OCI-M1 (cell line): ENCODE results near the gene SLC25A41.

Experiments used
- DNase-seq: peaks from one replicate; lab custom pipeline; 2025; lab: John Stamatoyannopoulos, UW

Gene SLC25A41

DNA sequence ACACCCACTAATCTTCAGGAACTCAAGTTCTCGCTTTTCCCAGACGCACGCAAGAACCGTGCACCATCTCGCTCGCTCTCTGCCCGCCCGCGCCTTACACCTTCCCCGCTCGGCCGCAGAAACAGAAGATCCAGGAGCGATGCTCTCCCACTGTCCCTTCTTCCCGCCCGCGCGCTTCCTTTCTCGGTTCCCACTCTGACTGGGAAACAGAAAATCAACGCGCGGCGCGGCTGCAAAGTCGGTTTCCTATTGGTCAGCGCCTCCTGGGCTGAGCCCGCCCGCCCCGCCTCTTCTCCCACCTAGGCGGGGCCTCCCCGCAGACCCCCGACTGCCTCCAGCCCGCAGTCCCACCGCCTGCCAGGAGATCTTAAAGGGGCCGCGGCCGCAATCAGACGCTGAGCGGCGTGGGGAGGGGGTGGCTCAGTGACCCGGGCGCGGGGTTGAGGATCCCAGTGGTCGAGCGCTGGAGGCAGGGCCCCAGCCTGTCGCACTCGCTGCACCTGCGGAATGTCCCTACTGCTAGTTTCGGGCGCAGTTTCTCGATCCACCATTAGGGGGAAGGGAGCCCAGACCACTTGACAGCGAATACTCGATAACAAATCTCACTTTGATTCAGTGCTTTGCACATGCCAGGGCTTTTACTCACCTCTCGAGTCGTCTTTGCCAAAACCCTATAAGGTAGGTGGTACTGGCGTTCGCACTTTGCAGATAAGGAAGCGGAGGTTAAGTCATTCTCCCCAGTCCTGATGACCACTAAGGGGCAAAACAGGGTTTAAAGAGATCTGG, 26.7 kb upstream of the SLC25A41 start:
- peak; percentile 97 for DNase-seq

DNA sequence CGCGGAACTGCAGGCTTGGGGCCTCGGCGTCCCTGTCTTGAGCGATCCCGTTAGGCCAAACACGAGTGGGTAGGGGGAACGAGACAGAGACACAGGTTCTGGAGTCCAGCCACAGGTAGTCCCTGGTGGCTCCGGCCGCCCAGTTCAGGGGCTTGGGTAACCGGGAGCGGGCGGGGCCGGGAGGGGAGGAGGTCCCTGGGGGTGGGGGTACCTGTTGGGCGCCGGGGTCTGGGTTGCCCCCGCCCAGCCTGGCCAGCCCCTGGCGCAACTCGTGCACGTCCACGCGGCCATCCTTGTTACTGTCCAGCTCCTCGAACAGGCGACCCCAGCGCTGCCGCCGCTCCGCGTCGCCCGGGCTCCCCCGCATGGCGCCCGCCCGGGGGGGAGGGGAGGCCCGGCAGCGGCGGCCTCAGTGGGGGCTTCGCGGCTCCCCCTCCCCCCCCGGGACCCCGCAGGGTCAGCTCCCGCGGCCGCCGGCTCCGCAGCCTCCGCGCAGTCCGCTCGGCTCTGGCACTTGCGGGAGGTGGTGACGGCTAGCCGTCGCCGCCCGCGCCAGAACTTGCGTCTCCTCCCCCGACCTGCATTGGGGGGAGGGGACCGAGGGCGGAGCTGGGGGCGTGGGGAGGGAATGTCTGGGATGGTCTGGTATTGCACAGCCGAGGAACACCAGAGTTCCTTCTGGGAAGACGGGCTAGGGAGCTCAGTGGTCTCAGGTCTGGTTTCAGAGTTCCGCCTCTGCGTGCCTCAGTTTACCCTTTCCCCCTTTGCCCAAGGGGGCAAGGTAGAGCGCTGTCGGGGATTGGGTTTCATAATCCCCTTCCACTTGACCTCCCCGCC, 25.9 kb upstream of the SLC25A41 start, which contains the start of gene SLC25A23:
Gene SLC25A23, minus strand, starts transcription at position 531 of the 837 bp plus-strand sequence. Its CDS starts 164 bp downstream, at position 367.
- peak; percentile 79 for DNase-seq

DNA sequence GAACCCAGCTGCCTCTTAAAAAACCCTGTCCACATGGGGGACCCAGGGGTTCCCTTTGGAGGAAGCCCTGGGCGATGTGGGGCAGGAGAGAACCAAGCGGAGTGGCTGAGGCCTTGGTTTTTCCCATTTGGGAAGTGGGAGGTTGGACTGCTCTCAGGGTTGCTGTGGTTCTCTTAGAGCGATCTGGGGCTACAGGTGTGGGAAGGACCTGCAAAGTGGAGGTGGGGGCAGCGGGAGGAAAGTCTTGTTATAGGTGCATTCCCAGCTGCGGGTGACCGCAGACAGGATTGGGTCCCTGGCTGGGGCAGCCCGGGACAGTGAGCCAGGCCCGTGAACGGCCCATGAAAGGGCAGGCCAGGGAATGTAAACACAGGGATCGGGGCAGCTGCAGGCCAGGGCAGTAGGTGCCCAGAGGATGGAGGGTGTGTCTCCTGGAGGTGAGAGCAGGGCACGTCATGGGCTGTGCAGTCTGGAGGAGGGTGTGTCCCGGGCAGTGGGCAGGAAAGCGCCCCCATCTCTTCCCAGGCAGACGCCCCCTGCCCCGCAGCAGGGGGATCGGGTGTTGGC, 25.2 kb upstream of the SLC25A41 start:
- no peak for DNase-seq

DNA sequence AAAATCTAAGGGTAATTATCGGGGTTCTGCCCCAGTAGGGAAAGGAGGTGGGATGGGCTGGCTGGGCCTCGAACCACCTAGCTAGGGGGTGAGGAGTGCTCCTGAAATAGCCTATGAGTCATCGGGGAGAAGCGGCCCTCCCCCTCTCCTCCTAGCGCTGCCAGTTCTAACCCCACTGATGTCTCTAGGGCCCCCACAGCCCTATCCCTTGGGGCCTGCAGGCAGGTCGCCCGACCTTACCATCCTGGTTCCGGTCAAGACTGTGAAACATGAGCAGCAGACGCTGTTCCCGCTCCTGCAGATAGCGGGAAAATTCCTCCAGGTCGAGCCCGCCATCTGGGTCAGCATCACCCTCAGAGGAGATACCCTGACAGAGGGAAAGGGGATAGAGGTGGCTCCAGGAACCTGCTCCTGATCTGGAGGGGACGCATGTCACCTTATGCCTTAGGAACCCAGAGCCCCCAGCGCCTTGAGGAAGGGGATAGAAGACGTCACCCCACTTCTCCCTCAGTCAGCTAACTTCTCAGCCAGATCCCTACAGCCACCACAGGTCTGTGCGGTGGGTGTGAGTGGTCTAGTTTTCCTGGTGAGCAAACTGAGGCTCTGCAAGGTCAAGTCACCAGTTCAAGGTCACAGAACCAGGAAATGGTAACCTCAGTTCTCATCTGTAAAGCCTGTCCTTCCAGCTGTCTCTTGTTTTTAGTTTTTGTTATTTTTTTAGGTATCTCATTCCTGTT, 24.6 kb upstream of the SLC25A41 start:
- DNase-seq, result no peak

DNA sequence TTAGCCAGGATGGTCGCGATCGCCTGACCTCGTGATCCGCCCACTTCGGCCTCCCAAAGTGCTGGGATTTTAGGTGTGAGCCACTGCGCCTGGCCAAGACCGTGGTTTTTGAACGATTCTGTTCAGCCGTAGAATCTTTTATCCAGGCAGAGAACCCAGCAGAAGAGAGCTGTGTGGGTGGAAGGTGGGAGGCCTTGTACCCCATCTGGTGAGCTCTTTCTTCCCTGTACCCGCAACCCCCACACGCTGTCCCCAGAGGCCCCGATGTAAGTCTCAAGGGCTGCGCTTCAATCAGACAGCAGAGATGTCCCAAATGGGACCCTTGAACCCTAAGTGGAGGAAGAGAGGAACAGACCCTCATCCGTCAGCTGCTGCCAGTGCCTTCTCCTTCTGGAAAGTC, 22.4 kb upstream of the SLC25A41 start:
- DNase-seq, result no peak

DNA sequence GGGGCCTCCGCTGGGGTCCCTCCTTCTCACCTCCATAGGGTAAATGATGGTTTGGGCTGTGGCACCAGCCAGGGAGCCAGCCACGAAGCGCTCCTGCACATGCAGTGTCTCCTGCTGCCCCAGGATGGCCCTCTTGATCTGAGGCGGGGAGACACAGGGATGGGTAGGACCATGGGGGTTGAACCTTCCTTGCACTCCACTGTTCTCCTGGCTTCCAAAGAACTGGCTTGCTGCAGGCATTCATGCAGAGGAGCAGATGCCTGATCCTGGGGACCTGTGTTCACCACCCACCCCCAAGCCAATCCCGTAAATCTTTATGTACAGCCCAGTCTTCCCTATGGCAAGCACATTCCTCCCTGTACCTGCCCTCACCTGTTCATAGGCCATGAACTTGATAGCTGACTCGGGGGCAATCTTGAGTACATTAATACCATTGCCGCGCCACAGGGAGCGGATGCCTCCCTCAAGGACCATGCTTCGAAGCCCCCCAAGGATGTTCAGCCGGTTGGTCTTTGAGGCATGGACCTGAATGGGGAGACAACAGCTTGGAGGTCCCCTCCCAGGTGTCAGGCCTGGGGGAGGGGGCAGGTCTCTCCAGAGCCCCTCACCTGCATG, 20.5 kb upstream of the SLC25A41 start:
- no peak for DNase-seq

DNA sequence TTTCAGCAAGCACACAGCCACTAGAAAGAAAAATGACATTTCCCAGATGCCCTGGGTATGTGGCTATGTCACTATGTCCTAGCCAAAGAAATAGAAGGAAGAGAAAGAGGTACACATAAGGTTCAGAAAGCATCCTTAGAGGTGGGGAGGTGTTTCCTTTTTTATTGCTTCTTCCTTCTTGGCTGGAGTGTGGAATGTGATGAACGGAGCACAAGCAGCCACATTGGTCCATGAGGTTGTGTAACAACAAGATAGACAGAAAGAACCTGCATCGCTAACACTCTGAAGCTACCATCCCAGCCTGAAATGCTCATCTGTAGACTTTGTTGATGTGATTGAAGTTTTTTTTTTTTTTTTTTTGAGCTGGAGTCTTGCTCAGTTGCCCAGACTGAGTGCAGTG, 19.3 kb upstream of the SLC25A41 start:
- DNase-seq, result no peak

DNA sequence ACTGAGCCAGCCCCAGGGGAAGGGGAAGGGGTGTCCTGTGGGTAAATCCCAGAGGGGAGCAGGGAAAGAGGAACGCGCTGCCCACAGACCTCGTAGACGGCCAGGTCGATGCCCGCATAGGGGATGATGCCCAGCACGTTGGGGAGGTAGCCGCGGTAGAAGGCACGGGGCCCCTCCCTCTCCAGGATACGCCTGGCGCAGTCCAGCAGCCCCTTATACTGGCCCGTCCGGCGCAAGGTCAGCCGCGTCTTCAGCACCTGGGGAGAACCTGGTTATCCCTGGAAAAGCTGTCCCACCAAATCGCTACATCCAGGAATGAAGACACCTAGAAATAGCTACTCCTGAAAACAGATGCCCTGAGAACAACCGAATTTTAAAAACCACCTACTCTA, 18.7 kb upstream of the SLC25A41 start:
- DNase-seq, result no peak

DNA sequence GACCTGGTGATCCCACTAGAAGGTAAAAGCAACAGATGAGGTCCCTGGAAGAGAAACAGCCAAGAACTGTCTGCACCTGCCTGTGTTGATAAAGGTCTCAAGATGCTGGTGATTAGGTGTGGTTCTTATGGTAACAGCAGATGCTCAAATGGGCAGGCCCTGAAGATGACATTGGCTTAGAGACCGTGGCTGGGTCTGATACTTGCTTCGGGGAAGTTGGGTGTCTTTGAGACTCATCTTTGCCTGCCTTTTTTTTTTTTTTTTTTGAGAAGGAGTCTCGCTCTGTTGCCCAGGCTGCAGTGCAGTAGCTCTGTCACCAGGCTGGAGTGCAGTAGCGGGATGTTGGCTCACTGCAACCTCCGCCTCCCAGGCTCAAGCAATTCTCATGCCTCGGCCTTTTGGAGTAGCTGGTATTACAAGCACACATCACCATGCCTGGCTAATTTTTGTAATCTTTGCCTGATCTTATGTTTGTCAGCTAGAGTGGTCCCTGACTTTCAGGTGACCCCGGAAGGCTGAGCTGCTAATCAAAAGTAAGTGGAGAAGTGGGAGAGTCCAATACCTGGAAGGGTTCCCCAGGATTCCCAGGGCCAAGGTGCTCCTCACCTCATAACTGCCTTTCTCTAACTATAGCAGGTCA, 18.1 kb upstream of the SLC25A41 start:
- no peak for DNase-seq

DNA sequence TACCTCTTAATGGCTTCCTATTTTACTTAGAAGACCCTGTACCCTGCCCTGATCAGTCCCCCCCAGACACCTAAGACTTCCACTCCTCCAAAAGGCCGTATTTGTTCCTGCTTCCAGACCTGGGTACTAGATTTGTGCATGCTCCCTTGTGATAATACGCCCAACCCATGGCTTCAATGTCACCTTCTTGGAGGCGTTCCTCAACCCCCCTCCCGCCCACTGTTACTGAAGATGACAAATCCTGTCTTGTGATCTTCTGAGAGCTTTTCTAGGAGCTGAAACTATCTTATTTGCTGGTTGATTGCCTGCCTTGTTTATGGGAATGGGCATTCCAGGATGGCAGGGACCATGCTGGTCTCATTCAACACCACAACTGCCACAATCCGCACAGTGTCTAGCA, 16.6 kb upstream of the SLC25A41 start:
- no peak for DNase-seq

DNA sequence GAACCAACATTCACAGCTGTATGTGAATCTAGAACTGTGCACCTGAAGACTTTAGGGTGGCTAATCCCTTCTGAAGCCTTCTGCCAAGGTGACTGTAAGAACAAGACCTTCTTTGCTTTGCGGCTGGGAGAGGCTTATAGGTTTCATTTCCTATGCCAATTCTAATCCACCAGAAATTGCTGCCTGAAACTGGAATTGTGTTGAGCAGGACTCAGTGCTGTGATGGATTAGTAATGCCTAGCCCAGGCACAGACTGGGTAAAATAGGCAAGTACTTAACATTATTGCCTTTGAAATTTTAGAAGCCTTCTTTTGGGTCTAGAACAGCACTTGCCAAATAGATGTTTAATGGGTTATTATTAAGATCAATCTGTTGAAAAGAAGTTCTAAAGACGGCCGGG, 14.5 kb upstream of the SLC25A41 start:
- DNase-seq, result no peak

DNA sequence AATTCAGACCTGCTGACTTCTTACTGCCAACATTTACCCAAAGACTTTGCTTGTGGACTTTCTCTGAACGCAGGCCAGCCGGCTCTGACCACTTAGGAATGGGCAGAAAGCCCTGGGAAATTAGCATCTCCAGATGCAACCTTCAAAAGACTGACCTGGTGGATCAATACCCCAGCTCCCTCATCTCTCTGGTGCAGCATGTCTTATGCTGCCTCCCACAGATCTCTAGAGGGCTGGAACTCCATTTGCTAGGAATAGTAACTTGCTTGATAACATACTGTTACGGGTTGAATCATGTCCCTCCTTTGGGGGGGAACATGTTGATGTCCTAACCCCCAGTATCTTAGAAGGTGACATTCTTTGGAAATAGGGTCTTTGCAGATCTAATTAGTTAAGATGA, 12.9 kb upstream of the SLC25A41 start:
- no peak for DNase-seq

DNA sequence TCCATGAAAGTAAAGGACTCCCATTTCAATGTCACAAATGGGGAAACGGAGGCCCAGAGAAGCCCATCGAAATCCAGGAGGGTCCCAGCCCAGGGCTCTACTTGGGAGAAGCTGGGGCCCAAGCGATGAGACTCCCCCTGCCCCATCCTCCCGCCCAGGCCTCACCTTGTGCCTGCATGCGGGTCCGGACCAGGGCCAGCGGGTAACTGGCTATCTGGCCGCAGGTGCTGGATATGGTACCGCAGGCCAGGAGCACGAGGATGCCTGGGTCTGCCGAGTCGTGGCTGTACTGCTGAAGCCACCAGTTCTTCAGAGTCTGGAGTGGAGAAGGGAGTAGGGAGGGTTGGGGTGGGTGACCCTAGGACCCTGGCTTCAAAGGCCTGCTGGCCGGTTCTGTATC, 10.4 kb upstream of the SLC25A41 start:
- DNase-seq, result no peak

DNA sequence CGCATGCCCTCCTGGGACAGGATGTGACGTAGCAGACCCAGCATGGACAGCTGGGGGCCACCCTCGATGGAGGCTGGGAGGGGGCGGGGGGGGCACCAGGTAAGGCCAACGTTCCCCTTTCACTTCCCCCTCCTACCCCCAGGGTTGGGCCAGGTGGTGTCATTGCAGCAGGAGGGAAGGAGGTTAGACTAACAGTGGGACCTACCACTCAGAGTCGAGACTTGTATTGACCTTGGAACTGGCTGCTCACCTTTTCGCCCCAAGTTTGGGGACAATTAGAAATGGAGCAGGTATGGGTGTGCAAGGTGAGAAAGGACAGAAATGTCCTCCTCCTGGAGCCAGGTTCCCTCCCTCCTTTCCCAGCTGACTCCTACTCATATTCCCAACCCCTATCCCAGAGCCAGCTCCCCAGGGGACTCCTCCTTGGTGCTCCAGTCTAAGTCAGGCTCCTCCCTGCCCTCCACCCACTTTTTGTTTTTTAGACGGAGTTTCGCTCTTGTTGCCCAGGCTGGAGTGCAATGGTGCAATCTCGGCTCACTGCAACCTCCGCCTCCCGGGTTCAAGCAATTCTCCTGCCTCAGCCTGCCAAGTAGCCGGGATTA, 8.6 kb upstream of the SLC25A41 start:
- no peak for DNase-seq

DNA sequence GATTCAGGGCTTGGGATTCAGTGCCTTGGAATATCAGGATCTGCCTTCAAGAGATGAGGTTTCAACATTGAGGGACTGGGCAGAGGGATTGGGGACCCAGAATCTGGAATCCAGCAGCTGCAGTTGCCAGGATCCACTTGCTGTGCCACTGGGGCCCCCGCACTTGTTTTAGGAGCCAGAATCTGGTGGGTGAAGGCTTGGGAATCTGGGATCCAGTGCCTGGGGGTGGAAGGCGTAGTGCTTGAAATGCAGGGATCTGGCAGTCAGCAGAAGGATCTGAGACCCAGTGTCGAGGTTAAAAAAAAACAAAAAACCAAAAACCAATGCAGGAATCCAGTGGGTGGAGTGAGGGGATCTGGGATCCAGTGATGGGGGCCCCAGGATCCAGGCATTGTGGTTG, 7.3 kb upstream of the SLC25A41 start:
- no peak for DNase-seq

DNA sequence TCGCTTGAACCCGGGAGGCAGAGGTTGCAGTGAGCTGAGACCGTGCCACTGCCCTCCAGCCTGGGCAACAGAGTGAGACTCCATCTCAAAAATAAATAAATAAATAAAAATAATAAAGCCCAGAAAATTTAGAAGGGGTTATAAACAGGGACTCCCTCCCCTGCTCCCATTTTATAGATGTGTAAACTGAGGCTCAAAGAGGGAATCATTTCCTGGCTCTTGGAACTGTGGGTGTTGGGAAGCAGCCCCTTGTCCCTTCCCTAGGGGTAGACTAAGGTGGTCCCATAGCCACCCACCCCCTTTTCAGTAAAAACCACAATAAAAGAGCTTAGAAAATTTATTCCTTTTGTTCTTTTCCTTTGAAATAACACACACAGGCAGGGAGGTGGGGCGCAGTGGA, 6.2 kb upstream of the SLC25A41 start:
- DNase-seq, result no peak

DNA sequence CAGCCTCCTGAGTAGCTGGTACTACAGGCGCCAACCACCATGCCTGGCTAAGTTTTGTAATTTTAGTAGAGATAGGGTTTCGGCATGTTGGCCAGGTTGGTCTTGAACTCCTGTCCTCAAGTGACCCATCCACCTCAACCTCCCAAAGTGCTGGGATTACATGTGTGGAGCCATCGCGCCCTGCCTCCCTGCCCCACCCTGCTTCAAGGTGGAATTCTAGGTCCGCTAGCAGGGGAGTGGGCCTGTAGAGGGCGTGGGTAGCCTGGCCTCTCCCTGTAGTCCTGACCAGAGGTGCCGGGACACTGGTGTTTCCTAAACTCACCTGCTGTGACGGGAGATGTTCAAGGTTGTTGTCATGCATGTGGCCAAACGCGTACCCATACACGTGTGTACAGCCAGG, 398 bp downstream of the SLC25A41 start:
- no peak for DNase-seq

DNA sequence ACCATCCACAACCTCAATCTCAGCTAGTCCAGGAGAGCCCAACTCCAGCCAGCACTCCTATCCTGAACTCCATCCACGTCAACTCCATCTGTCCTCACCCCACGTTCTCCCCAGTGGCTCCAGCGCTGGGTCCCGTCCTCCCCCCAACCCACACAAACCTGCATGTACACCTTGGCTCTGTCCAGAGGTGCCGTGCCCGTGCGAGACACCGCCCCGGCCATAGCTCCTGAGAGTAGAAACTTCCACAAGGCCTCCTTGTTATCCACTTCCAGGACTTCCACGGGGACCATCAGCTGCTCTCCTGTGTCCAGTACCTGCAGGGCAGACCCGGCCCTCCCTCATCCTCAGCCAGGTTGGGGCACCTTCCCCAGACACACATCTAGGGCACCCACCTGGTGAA, 1.7 kb downstream of the SLC25A41 start:
- no peak for DNase-seq

DNA sequence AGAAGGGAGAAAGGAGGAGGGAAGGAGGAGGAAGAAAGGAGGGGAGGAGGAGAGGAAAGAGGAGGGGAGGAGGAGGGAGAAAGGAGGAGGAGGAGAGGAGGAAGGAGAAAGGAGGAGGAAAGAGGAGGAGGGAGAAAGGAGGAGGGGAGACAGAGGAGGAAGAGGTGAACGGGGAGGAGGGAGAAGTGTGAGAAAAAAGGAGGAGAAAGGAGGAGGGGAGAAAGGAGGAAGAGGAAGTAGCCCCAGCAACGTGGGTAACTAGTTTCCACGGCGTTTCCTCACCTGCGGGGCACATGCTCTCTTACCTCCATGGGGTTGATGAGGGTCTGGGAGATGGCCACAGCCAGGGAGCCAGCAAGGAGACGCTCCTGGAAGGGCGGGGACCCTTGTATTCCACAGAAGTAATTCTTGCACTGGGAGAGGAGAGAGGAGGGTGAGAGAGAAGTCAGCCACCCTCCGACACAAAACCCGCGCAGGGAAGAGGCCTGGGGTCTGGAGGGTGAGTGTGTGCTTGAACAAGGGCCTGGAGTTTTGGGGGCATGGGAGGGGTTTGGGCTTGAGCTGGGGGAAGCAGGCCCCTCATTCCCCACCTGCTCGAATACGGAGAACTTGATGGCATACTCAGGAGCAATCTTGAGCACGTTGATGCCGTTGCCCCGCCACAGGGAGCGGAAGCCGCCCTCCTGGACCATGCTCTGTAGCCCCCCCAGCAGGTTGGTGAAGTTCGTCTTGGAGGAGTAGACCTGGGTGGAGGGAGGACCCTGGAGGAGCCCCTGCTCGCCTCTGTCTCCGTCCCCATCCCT, 3.9 kb downstream of the SLC25A41 start:
- peak; percentile 1 for DNase-seq
